ENCODE data around the gene PCBP3.
A peak's percentile ranks its signal among the peaks of the same experiment; 100 is the strongest.
"Not testable (repeated sequence)": the region's sequence is repeated elsewhere in the genome, so short reads cannot be mapped to it uniquely, and the experiment has no call there.

Gene PCBP3

DNA sequence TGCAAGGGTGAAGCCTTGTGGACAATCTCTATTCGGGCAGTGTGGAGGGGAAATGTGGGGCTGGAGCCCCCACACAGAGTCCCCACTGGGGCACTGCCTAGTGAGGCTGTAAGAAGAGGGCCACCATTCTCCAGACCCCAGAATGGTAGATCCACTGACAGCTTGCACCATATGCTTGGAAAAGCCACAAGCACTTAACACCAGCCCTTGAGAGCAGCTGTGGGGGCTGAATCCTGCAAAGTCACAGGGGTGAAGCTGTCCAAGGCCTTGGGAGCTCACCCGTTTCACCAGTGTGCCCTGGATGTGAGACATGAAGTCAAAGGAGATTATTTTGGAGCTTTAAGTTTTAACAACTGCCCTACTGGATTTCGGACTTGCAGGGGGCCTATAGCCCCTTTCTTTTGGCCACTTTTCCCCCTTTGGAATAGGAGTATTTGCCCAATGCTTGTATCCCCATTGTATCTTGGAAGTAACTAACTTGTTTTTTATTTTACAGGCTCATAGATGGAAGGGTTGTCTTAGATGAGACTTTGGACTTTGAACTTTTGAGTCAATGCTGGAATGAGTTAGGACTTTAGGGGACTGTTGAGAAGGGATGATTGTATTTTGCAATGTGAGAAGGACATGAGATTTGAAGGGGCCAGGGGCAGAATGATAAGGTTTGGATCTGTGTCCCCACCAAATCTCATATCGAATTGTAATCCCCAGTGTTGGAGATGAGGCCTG lies 321.7 kb downstream of the PCBP3 start:
- no peak for DNase-seq (ENCODE audit: low read depth)

DNA sequence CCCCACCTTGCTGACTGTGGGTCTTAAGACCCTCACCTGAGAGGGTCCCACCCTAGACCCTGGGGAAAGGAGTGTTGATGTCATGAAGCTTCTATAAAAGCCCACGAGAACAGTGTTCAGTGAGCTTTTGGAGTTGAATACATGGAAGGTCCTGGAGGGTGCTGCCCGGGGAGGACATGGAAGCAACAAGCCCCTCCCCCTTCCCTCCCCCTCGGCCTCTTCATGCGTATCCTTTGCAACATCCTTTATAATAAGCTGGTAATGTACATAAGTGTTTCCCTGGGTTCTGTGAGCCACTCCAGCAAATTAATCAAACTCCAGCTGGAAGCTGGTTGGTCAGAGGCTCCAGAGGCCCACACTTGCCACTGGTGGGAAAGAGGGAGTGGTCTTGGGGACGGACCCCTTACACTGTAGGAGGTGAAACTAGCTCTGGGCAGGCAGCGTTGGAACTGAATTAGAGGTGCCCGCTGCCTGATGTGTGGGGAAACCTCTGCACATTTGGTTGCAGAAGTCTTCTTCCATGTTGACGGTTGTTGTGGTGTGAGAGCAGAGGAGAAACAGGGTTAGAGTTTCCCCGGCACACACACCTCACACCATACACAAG lies 323.4 kb downstream of the PCBP3 start:
- no peak for DNase-seq (ENCODE audit: low read depth)

DNA sequence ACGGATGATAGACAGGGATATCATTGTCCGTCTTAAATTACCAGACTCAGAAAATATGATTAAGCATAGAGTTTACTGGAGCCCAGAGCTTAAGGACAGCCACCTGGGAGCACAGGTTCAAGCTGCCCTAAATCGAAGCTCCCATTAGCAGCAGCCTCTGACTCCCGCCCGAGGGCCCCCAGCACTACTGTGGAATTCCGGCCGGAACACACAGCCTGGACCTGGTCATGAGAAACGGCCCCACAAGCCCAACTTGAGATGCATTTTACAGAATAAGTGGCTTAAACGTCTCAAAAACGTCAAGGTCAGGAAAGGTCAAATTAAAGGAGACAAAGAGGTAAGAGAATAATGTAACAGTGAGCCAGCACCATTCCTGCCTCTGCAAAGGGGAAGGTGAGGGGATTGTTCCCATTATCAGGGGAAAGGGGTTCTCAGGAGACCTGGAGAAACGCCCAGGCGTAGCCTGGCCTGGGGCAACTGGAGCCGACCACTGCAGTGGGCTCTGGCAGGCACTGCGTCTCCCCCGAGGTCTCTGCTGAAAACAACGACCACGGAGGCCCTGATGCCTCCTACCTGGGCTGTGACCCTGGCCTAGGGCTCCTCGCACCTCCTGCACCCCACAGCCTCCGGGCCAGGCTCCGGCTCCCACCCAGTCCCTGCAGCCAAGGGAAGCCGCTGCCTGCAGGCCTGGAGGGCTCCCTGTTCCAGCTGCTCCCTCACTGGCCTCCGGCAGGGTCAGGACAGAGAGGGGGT lies 326.6 kb downstream of the PCBP3 start:
- DNase-seq (ENCODE audit: low read depth) = no peak

DNA sequence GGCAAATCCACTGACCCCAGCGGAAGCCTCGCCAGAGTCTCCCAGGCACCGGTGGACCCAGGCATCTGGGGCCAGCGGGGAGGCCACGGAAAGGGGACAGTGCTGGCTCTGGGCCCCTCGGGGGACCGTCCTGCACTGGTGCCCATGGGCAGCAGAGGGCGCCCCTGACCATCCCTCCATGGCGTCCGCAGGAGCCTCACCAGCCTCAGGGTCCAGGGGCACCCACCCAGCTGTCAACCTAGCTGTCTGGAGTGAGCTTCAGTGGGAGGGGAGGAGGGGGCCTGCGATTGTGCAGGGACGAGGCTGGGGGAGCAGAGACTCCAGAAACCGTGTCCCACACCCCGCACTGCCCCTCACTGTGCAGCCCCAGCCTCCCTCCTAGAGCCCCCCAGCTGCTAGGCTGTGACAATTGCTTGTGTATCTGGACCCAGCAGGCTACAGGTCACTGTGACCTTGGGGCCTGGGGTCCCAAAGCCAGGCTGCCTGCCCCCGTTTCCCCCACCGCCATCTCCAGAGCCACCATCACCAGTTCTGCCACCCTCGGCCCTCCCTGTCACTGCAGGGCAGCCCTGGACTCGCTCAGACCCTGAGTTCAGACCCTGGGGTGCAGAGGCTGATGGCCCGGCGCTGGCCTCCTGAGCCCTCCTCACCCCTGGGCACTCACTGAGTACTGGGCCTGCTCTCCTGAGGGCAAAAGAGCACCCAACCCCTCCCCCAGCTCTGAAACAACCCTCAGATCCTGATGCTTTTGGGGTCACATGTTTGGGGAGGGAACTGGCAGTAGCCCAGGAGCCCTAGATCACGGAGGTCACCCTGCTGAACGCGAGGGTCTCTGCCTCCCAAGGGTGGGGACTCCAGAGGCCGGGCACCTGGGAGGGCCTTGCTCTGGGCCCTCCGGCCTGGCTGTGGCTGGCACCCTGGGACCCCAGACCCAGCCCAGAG lies 327.4 kb downstream of the PCBP3 start:
- no peak for DNase-seq (ENCODE audit: low read depth)

DNA sequence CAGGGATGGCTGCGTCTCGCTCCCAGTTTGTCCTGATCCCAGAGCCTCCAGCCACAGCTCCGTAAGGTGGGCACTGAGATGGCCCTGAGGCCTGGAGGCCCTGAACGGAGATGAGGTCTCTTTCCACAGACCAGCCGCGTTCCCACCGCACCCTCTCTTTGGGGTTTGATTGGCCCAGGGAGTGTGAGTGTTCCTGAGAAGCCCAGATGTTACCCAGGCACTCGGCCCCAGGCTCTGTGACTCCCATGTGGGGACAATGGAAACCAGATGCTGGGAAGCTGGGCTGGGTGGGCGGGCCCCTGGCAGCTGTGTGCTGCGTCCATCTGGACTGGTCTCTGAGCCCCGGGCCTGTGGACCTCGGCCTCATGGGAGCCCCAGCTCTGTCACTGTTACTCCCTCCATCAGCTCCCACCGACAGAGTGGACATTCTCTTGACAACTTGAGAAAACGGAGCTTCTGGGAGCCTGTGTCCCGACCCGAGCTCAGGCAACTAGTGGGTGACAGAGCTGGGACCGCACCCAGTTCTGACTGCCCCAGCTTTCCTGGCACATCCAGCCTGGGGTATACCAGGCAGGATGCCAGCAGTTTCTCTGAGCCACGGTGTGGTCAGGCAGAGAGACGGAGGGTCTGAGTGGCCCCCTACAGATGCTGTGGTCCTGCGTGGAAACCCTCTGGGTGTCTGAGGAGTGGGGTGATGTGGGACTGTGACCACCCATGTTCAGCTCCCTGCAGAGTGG lies 328.3 kb downstream of the PCBP3 start:
- peak; percentile 88 for DNase-seq (ENCODE audit: low read depth)

DNA sequence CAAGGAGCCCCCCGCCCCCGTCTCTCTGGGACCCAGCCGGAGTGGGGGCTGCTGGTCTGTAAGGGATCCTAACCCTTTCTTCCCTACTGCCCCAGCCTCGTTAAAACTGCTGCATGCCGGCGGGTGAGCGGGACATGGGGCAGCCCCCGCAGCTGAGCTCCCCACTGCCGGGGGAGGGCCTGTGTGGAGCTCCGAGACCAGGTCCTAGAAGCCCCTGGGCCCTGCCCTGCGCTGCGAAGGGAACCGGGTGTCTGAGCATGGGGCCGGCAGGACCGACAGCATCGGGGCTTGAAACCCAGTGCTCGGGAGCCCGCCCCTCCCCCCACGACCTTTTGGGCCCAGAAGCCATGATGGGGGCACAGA lies 328.8 kb downstream of the PCBP3 start:
- no peak for DNase-seq (ENCODE audit: low read depth)

DNA sequence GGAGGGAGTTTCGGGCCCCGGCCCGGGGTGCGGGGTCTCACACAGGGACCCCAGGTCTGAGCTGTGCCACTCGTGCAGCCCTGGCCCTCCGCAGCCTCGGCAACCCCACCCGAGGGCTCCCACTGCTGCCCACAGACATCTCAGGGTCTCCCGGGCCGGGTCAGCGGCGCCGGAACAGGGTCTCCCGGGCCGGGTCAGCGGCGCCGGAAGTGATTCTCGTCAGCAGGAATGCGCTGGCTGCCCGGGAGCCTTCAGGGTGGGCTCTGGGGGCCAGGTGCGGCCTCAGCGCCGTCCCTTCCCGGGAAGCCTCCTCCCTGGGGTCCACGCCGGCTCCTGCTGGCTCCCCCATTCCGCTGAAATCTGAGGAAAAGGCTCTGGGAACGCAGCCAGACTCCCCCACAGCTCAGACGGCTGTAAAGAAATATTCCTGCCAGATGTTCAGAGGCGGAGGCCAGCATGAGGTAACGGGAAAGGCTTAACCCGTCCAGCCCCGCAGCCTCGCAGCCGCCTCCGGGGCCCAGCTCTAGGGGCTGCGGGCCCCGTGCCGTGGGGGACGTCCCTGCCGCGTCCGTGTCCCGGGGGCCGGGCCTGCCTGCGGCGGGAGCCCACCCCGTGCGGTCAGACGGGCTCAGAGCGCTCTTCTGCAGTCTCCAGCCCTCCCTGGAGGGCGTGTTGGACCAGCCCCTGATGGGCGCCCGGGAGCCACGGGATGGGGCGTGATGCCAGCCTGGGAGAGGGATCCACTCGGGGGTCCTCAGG lies 329.4 kb downstream of the PCBP3 start:
- DNase-seq (ENCODE audit: low read depth) = peak; percentile 88

DNA sequence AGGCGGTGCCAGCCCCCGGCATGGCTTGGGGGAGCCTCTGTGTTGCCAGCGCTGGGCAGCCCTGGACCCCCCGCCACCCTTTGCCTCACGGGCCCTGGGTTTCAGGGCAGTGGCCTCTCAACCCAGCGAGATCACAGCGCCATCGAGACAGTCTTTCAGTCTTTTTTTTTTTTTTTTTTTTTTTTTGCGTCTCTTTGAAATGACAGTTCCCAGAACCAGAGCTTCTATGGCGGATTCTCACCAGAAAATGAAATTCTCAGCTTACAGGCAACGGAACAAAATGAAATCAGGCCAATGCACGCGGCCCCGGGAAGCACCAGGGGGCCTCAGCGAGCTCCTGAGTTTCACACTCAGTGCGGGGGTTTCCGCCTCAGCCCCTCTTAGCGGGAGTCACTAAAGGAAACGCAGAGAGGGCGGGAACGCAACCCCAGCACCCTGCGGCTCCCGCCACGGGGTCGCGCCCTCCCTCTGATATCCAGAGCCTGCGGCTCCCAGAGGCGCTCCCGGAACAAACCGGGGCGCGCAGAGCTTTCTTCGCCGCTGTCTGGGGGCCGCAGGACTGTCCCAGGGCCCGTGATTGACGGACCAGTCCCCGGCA lies 330.0 kb downstream of the PCBP3 start:
- peak; percentile 79 for DNase-seq (ENCODE audit: low read depth)

DNA sequence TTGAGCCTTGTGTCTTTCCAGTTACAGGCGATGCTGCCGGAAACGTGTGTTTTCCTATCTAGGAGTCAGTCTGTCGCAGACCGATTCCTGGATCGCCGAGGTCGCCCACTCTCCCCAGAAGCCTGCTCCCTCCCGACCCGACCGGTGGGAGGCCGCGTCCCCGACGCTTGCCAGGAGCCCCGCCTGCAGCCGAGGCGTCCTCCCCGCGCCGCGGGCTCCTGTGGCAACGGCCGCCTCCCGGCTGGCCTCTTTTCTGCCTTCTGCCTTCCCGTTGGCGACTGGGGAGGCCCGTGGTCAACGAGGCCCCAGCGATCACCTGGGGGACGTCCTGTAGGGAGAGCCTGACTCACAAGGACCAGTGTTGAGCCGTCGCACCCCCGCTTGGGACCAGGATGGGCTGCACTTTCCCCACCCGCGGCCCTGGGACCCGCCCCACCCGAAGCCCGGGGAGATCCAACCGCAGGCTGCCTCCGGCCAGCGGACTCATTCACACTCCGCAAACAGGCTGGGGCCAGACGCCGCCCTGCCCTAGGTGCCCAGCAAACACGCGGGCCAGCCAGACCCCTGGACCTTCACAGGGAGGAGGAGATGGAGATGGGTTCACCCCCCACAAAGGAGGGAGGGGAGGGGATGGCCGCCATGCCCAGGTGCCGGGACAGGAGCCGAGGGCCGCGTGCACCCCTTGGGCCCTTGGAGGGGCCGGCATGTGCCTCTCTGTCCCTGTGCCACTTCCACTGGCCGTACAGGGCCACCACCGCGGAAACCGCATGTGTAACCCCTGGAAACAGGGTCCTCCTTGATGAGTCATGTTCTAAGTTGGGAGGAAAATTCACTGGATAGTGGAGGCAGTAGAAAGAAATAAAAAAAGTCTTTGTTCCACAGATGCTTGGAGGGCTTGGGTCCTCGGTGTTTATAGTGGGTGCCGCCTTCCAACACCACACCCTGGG lies 330.8 kb downstream of the PCBP3 start:
- no peak for DNase-seq (ENCODE audit: low read depth)

DNA sequence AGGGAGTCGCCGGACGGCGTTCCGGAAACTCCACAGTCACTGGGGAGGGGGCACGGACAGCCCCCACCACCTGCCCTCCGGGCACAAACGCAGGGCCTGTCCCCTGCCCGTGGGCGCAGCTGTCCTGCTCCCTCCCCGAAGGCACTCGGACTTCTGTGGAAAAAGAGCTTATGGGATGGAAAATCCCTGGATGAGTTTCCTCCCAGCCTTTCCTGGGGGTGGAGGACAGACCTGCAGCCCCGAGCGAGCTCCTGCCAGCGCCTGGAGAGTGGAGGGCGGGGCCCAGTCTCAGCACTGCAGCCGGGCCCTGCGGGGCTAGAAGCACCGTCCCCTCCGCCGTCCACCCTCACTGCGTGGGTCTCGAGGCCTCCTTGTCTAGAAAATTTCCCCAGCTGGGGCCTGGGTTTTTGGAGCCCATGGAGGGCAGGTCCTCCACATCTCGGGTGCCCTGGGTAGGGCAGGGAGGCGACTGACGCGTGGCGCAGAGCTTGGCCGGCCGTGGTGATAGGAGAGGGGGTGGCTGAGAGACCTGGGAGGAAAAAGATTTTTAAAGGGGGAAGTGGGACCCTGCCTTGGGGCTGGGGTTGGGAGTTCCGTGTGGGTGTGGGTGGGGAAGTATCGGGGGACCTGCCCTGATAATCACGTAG lies 331.6 kb downstream of the PCBP3 start:
- DNase-seq (ENCODE audit: low read depth) = no peak

DNA sequence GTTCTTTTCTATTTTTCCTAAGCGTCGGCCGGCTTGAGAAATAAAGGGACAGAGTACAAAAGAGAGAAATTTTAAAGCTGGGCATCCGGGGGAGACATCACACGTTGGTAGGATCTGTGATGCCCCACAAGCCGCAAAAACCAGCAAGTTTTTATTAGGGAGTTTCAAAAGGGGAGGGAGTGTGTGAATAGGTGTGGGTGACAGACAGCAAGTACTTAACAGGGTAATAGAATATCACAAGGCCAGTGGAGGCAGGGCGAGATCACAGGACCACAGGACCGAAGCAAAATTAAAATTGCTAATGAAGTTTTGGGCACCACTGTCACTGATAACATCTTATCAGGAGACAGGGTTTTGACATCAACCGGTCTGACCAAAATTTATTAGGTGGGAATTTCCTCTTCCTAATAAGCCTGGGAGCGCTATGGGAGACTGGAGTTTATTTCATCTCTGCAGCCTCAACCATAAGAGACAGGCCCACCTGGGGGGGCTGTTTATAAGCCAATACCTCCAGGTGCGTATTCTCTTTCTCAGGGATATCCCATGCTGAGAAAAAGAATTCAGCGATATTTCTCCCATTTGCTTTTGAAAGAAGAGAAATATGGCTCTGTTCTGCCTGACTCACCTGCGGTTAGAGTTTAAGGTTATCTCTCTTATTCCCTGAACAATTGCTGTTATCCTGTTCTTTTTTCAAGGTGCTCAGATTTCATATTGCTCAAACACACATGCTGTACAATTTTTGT lies 332.3 kb downstream of the PCBP3 start:
- DNase-seq (ENCODE audit: low read depth) = not testable (repeated sequence)

DNA sequence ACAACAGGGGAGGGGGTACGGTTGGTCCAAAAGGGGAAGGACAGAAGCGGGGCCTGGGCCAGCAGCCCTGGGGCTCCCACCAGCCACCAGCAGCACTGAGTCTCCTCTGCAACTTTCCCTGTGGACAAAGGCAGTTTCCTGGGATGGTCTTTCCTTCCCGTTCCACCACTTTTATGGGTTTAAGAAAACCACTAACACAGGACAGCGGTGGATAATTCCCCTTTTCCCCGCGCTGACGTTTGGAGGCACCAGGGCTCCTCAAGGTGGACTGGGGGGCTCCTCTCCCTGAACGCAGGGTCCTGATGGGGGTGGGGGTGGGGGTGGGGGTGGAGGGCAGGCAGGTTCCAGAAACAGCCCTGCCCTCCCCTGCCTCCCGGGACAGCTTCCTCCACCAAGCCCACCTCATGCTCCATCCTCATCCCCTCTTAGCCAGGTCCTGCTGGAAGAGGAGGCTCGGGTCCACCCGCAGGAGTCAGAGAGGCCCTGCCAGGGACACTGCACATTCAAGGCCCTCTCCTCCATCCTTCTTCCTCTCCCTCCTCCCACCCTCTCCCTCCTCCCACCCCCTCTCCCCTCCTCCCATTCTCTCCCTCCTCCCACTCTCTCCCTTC lies 333.3 kb downstream of the PCBP3 start:
- no peak for DNase-seq (ENCODE audit: low read depth)

DNA sequence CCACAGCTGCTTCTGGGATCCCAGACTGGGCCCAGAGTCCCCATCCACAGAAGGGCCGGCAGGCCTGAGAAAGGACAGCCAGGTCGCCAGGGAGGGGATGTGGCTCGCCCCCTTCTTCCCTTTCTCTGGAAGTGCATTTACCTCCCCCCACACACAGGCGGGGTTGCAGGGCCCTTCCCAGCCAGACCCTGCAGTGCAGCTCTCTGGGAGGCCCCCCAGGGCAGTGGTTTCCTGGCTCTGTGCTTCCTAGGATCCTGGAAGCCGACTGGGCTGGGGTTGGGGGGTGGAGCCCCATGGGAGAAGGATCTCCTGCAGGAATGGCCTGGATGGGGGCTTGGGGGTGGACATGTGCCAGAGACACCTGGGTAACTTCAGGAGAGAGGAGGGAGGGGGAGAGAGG lies 333.9 kb downstream of the PCBP3 start:
- no peak for DNase-seq (ENCODE audit: low read depth)

DNA sequence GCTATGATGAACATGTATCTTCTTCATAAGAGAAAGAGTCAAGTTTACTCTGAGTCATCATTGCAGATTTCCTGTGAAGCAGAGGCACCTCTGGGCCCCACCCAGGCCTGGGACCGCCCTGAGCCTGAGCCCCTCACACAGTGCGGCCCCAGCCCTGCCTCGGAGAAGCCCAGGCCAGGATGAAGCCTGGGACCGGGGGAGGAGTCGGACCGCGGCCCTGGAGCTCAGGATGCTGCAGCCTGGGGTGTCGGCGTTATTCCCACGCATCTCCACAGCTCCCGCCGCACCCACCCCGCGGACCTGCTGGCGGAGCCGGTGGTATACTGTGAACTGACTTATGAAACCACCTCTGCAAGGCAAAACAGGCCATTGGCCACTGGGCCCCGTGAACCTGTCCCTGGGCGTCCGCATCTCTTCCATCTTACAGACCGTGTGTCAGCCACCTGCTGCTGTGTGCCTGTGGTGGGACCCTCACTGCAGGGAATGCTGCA lies 335.7 kb downstream of the PCBP3 start:
- DNase-seq (ENCODE audit: low read depth) = no peak

DNA sequence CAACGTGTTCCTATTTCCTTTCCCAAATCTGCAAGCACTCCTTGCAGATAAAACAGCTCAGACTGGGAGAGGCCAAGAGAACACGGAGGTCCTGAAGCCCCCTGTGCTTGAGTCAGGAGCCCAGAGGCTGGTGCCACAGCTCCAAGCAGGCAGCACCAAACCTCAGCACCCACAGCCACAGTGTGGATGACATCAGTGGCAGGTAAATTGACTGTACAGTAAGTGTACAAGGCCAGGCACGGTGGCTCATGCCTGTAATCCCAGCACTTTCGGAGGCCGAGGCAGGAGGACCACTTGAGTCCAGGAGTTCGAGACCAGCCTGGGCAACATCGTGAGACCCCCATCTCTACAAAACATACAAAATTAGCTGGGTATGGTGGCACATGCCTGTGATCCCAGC lies 336.1 kb downstream of the PCBP3 start:
- no peak for DNase-seq (ENCODE audit: low read depth)

DNA sequence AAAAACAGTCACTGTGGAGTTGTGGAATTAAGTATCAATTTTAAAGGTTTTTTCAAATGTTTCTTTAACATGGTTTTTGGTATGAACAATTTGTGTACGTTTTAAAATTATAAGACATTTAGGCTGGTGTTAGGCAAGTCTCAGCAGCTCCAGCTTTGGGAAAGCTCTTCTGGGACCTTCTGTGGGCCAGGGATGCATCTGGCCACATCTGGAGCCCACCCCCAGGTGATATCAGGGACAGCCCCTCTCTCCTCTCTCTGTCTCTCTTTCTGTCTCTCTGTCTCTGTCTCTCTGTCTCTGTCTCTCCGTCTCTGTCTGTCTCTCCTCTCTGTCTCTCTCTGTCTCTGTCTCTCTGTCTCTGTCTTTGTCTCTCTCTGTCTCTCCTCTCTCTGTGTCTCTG lies 336.7 kb downstream of the PCBP3 start:
- DNase-seq (ENCODE audit: low read depth) = no peak

DNA sequence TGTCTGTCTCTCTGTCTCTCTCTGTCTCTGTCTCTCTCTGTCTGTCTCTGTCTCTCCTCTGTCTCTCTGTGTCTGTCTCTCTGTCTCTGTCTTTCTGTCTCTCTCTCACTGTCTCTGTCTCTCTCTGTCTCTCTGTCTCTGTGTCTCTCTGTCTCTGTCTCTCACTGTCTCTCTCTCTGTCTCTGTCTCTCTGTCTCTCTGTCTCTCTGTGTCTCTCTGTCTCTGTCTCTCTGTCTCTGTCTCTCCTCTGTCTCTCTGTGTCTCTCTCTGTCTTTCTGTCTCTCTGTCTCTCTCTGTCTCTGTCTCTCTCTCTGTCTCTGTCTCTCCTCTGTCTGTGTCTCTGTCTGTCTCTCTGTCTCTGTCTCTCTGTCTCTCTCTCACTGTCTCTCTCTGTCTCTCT lies 337.2 kb downstream of the PCBP3 start:
- DNase-seq (ENCODE audit: low read depth) = no peak
